GM18858 (cell line): ENCODE results near the gene COL1A1.

Experiments
- ATAC-seq: cut with Tn5 transposase; IDR thresholded peaks from one replicate; pipeline ENCODE4 v1.9.1; 2021; ENCODE audit not compliant: unreplicated experiment

The COL1A1 gene

GRCh38 chr17:50201276-50201854 lies at the start of gene COL1A1:
COL1A1 (minus strand) TSS chr17:50201631; CDS start chr17:50201513, 118 bp downstream.
- ATAC-seq = no peak

GRCh38 chr17:50248255-50248654 lies 46.8 kb upstream of the COL1A1 start:
- ATAC-seq = no peak

- ATAC-seq = no peak
These were observed 43.3 kb upstream of the COL1A1 start for GRCh38 chr17:50244771-50245170.

GRCh38 chr17:50241431-50241830 lies 40.0 kb upstream of the COL1A1 start:
- no peak for ATAC-seq

GRCh38 chr17:50240851-50241250 lies 39.4 kb upstream of the COL1A1 start:
- no peak for ATAC-seq

- ATAC-seq = no peak
These were observed 38.5 kb upstream of the COL1A1 start for GRCh38 chr17:50239937-50240336.

GRCh38 chr17:50238601-50239280 lies 37.3 kb upstream of the COL1A1 start:
- ATAC-seq = no peak

- ATAC-seq = no peak
These were observed 36.5 kb upstream of the COL1A1 start for GRCh38 chr17:50237901-50238300.

- ATAC-seq = no peak
These were observed 33.1 kb upstream of the COL1A1 start for GRCh38 chr17:50234581-50234980.

- no peak for ATAC-seq
These were observed 24.3 kb upstream of the COL1A1 start for GRCh38 chr17:50225701-50226240.

- no peak for ATAC-seq
These were observed 21.5 kb upstream of the COL1A1 start for GRCh38 chr17:50222922-50223321.

- no peak for ATAC-seq
These were observed 20.6 kb upstream of the COL1A1 start for GRCh38 chr17:50221864-50222545.

GRCh38 chr17:50221266-50221863 lies 19.9 kb upstream of the COL1A1 start:
- no peak for ATAC-seq

- ATAC-seq = no peak
These were observed 19.4 kb upstream of the COL1A1 start for GRCh38 chr17:50220811-50221210.

- ATAC-seq = no peak
These were observed 18.6 kb upstream of the COL1A1 start for GRCh38 chr17:50219939-50220465.

GRCh38 chr17:50219342-50219741 lies 17.9 kb upstream of the COL1A1 start:
- no peak for ATAC-seq

GRCh38 chr17:50218771-50219315 lies 17.4 kb upstream of the COL1A1 start:
- ATAC-seq = no peak

- no peak for ATAC-seq
These were observed 16.8 kb upstream of the COL1A1 start for GRCh38 chr17:50218071-50218759.

GRCh38 chr17:50217591-50217990 lies 16.2 kb upstream of the COL1A1 start:
- no peak for ATAC-seq

- no peak for ATAC-seq
These were observed 13.7 kb upstream of the COL1A1 start for GRCh38 chr17:50214976-50215760.
